Sigmoid colon (tissue), 4 donors: ENCODE results near the gene SUCO.

ENCODE experiments used
- EP300 ChIP-seq, 4 donors: sonication (generic); formaldehyde crosslinking; IDR thresholded peaks; one replicate each; pipeline ENCODE4 v1.6.1; 2017; ENCODE audit warnings: antibody characterized with exemption in 4 of 4
- POLR2A ChIP-seq, 2 donors: fragments of 450-650 bp; IDR thresholded peaks; one replicate each; pipeline ENCODE4 v1.6.1; 2016; ENCODE audit warnings: antibody characterized with exemption in 2 of 2, mild to moderate bottlenecking in 2 of 2, moderate library complexity in 2 of 2
- TF ChIP-seq, protein P1 (sequence below), 4 experiments: fragments of 450-650 bp in 3 of 4; fragments of 200-600 bp in 1 of 4; IDR thresholded peaks; one replicate each; pipeline ENCODE4 v1.5.1; 2016 to 2019; ENCODE audit warnings: antibody characterized with exemption in 4 of 4, mild to moderate bottlenecking in 3 of 4, moderate library complexity in 2 of 4

DNA sequence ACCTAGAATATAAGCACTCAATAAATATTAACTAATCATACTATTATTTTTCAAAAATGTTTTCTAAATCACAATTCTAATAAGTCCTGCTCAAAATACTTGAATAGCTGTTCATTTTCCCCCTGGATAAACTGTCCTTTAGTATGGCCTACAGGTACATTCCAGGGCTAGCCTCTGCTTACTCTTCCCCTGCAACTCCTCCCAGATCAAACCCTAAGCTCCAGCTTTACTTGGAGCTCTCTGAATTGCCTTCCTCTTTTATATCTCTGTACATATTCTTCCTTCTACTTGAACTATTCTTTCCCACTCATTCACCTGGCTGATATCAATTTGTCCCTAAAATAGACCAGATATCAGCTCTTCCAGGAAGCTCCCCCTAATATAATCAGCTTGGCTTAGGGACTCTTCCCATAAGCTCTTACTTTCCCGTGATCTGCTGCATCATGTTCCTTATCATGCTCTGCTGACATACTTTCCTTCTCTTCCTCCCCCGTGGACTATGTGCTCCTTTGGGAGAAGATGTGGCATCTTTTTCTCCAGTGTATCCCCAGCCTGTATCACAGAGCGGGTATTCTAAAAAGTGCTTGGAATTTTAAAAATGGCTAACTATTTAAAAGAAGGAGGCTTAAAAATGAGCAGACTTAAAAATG is 46.0 kb upstream of the SUCO start:
- TF ChIP-seq POLR2A (IDR thresholded peaks at IDR 0.05) (no peak), EP300 (IDR thresholded peaks at IDR 0.05) (no peak)
- TF ChIP-seq, protein P1, sequence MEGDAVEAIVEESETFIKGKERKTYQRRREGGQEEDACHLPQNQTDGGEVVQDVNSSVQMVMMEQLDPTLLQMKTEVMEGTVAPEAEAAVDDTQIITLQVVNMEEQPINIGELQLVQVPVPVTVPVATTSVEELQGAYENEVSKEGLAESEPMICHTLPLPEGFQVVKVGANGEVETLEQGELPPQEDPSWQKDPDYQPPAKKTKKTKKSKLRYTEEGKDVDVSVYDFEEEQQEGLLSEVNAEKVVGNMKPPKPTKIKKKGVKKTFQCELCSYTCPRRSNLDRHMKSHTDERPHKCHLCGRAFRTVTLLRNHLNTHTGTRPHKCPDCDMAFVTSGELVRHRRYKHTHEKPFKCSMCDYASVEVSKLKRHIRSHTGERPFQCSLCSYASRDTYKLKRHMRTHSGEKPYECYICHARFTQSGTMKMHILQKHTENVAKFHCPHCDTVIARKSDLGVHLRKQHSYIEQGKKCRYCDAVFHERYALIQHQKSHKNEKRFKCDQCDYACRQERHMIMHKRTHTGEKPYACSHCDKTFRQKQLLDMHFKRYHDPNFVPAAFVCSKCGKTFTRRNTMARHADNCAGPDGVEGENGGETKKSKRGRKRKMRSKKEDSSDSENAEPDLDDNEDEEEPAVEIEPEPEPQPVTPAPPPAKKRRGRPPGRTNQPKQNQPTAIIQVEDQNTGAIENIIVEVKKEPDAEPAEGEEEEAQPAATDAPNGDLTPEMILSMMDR (IDR thresholded peaks at IDR 0.05), result no peak
